NCI-H446 treated with DMSO at 0.1 percent for 48 hours (cell line): ENCODE measurements around the gene ARHGDIB.

ENCODE experiments used
- DNase-seq: peaks from one replicate; lab custom pipeline; 2025; lab: John Stamatoyannopoulos, UW

ARHGDIB gene

DNA sequence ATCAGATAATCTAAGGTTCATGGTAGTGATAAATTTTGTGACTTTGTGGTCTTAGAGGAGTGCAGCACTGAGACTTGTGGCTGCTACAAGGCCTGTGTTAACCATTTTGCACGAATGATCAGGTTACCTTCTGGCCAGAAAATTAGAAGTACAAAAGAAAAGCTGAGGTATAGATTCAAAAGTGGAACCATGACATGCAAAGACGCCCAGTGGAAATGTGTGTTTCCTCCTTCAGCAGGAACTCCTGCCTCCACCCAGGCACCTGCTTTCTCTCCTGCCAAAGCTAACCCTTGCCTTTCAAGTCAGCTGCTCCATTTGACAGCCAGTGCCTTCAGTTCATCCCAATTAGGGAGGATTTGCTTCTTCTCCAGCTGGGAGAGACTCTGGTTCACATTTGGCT, 21.6 kb upstream of the ARHGDIB start:
- DNase-seq: no peak

DNA sequence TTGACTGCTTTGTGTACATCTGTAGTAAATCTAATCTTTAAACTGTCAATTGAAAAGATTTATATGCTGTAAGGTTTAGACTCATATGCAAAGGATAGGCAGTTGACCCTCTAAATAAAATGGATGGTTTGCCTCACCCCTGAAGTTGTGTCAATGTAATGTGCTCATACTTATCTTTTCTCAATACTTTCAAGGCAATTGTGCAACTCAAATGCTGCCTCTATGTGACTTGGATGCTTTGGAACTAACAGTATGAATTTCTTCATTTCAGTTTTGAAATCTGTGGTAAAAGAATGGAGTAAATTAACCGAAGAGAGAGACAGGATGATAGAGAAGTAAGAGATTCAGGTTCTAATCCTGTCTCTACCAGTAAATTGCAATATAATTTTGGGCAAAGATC, 21.2 kb upstream of the ARHGDIB start:
- no peak for DNase-seq

DNA sequence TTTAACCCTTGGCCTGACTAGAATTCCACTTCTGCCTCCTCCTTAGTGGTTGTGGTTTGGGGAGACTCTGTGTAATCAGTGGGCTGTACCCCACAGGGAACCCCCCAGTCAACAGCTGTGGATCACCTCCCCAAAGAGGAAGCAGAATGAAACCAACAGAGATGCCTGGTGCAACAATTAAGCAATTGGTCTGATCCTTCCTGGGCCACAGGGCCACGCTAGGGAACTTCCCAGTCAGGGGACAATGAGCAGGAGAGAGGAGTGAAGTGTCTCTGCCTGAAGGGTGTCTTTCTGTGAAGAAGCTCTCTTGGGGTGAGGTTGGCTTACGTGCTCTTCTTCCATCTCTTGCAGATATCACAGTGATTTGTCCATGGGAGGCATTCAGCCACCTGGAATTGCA, 19.6 kb upstream of the ARHGDIB start:
- DNase-seq: no peak

DNA sequence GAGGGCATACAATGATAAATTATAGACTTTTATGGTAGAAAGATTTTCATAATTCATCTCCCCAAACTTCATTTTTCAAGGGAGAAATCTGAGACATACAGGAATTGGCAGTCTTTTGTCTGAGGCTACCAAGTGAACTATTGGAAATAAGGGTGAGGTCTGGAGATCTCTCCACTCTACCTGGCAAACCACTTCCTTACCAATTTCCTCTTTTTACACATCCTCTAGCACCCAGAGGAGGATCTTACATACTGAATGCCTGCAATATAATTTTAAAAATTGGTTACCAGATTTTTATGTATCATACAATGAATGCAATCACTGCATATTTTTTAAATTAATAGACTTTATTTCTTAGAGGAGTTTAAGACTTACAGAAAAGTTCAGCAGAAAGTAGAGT, 18.1 kb upstream of the ARHGDIB start:
- no peak for DNase-seq

DNA sequence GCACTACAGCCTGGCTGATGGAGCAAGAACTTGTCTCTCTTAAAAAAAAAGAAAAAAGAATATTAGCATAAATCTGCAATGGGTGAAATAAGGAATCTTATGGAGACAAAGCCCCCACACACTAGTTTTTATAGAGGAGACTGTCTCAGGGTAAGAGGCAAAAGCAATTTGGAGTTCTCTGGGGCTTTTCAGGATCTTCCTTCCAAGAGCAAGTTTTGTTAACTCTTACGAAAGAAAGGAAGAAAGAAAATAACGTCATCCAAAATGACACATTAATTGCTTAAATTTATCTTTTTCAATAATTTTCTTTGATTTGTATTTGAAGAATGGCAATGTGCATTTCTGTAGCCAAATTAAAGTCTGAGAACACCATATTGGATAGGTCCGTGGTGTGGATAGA, 15.3 kb upstream of the ARHGDIB start:
- no peak for DNase-seq

DNA sequence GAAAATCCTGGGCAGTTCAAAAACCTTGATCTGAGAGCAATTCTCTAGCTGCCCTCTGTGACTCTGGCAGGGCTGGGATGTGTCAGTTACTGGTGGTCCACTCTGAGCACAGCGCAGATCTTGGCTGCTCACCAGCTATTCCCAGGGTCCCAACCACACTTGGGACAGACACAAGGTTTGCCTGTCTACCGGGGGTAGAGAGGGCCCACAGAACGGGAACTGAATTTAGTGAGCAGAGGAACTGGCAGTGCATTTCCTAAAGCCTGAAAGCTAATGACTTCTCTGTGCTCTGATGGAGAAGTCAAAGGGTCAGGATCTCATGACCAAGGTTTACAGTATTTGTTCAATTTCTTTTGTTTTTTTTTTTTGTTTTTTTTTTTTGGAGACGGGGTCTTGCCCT, 14.1 kb upstream of the ARHGDIB start:
- DNase-seq: no peak

DNA sequence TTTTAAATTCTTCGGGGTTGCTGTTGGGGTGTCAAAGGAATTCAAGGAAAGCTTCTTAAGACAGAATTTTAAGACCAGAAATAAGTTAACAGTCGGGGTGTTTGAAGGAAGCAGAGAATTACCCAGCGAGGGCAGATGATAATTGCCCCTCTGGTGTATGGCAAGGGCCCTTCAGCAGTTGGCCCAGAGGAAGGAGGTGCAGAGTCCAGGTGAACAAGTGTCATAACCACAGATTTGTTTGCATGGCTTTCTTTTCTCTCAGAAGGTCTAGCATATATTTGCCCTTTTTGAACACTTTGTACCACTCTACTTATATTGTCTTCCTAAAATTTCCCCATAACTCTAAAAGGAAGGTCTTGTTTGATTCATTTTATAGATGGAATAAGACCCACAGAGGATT, 13.2 kb upstream of the ARHGDIB start:
- no peak for DNase-seq

DNA sequence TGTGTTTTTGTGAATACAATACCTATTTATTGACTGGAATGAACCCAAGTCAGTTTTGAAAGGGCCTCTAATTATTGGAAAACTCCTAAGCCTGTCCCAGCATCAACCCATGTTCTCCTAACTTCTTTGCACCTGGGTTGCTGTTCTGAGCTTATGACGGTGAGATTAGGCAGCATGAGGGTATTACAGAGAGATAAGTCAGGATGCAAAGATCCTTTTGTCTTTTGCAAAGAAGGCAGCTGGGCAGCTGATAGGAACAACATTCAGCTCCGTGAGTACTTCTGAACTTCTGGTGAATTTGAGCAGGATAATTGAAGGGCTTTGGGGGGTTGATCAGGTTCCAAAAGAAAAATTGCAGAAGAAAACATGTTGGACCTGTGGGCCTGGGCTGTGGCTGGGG, 11.4 kb upstream of the ARHGDIB start, which contains the start of gene PDE6H:
Gene PDE6H, plus strand, starts transcription at position 227 of the 400 bp plus-strand sequence. CDS start 4,971 bp downstream, outside the sequence.
- DNase-seq: no peak

DNA sequence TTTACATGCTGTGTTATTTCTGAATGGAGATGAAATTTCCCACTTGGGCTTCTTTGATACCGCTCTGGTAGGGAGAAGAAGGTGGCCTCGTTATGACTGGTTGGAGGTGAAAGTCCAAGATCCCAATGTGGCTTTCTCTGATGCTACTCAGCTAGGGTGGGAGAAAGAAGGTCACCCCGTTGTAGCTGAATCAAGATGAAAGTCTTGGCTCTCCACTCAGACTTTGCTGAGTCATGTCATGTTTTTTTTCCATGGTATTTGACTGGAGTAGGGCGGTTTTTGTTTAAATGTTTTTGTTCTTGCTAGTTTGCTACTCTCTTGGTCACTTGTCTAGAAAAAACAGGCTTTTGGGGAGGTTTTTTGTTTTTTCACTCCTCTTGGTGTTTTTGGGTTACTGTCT, 9.1 kb upstream of the ARHGDIB start:
- no peak for DNase-seq

DNA sequence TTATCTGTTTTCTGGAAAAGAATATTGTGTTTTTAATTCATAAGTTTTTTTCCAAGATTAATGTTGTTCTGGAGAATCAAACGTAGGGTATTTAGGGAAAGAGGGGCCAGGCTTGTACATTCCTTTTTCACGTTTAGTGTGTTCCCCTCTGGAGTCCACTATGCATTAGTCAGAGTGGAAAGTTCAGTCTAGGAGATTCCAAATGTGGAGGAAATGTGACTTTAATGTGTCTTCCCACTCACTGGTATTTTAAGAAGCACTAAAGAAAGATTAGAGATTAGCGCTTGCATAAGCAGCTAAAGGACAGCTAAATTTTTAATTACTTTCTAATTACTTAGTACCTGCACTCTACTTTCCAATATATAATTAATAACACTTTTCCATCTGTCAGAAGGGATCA, 7.1 kb upstream of the ARHGDIB start:
- no peak for DNase-seq

DNA sequence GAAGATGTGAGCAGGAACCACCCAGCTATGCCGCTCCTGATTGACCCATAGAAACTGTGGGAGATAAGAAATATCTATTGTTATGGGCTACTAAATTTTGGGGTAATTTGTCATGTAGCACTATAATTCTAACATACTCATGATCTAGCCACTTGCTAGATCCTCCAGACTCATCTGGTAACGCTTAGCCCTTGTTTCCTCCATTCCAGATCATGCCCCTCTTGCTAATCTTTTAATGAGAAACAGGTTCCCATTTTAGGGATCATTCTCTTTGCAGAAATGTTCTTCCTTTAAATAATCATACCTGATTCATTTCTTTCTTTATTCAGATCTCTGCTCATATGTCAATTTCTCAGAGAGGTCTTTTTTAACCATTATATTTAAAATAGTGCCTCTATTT, 3.8 kb upstream of the ARHGDIB start:
- no peak for DNase-seq

DNA sequence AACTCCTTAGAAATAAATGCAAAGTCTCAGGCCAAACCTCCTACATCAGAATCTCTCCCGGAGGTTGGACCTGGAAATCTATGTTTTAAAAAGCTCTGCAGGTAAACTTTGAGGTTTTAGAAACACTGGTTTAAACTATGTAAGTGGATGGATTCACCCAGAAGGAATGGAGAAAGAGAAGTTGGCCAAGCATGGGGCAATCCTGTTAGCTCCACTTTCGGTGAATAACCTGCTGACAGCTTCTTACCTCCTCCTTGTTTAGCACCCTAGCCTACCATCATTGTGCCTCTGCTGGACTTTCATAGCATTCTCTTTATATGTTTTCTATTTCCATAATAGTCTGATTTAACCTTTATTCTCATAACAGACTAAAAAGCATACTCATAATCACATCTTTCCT, 3.0 kb upstream of the ARHGDIB start:
- no peak for DNase-seq

DNA sequence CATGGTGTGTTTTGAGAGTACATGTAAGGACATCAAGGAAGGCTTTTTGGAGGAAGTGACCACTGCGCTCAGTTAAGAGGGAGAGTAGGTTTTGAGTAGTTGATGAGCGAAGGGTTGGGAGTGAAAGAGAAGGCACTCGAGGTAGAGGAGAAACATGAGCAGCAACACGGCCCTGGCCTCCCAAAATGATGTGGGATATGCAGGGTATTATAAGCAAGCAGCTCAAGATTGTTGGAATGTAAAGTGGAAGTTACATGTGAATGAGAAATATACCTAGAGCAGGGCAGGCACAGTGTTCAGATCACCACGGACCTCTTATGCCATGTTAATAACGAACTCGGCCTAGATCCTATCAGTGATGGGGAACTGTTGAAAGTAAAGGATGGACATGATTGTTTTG, 2.1 kb upstream of the ARHGDIB start:
- no peak for DNase-seq

DNA sequence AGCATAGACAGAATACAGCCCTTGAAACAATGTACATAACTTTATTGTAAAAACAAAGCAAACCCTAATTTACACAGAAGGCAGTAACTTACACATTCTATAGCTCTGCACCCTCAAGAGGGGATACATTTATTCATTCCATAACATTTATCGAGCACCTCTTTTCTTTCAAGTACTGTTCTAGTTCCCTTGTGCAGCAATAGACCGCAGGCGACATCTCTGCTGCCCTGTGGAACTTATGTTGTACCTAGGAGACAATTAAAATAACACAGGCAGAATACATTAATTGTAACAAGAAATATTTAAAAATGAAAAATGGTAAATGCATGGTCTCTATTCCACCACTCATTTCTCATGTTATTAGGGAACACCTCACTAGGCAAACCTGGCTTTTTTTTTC, 1.4 kb upstream of the ARHGDIB start:
- DNase-seq: no peak

DNA sequence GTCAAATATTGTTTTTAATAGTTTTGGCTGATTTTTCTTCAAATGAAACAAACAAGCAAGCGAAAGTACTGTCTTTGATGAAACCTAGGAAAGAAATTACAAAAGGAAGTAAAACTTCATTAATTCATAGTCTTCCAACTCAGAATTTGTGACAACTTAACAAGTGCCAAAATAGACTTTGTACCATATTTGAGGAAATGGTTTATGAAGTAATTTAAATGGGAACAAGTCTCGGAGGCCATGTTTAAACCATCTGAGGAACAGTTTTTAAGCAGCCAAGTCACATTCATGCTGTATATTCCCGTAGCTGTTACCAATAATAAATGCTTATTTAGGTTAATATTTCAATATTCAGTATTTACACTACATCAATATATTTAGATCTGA, 745 bp upstream of the ARHGDIB start:
- no peak for DNase-seq

DNA sequence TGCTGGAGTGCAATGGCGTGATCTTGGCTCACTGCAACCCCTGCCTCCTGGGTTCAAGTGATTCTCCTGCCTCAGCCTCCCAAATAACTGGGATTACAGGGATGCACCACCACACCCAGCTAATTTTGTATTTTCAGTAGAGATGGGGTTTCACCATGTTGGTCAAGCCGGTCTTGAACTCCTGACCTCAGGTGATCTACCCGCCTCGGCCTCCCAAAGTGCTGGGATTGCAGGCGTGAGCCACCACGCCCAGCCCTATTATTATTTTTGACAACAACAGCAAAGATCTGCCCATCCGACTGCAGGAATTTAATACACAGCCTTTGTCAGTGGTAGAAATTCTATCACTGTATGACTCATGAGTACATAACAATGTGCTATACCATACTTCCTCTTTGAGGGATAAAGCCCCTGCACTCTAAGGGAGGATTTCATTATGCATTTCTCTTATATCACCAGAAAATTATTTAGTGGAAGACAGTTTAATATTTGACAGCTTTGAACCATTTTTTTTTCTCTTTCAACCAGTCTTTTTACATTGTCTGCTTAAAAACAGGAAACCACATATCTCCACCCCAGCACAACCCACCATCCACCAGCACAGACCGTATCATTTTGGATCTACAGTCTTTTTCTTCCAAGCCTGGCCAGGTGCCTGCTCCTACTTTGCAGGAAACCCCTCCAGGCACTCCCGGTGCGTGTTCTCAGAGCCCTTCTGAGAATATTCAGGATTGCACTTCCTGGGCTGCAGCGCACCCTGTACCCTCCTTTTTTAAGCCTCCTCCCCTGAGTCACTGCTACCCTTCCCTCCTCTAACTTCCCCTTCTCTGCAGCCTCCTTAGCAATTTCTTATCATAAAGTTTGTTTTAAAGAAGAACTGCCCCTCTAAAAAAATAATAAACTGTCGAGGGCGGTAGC, 594 bp downstream of the ARHGDIB start:
- DNase-seq: no peak

DNA sequence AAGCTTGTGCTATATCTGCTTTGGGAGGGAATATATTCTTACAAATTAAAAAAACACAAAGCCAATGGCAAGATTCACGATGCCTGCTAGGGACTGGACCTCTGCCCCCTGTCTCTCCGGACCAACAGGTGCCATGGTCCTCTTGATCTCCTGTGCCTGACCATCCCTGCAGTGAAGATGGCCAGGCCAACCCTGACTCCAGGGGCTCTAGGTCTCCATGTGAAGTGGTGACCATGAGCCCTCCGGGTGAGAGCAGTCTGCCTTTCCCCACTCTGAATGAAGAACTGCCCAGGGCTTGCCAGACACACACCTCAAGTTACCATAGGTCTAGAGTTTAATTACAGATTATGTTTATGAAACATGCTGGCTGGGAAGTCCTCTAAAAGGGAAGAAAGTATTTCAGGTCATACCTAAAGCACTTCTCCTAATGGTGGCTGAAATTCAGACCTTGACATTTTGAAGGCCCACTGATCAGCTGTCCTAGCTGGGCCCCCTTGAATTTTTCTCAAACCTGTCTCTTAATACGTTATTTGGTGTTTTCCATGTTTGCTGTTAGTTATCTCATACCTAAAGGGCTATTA, 1.4 kb downstream of the ARHGDIB start:
- no peak for DNase-seq

DNA sequence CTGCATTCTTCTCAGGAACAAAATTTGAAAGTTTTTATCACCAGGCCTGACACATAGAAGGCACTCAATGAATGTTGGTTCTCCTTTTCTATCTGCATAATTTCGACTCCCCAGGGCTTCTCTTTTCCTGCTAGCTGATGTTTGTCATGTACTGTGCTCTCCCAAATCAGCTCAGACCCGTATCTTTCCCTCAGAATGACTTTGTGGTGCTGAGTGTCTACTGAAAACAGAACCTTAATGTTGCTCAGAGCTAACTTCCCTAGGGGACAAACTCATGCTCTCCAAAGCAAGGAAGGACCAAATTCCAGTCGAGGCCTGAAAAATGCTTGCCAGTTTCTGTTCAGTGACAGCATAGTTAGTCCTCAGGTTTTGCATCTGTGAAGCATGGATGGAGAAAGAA, 1.9 kb downstream of the ARHGDIB start:
- no peak for DNase-seq

DNA sequence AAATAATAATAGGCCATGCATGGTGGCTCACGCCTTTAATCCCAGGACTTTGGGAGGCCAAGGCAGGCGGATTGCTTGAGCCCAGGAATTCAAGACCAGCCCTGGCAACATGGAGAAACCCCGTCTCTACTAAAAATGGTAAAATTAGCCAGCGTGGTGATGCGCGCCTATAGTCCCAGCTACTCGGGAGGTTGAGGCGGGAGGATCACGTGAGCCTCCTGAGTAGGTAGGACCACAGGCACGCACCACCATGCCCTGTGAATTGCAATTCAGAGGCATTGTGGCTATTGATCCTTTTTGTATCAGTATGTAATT, 2.3 kb downstream of the ARHGDIB start:
- DNase-seq: no peak

DNA sequence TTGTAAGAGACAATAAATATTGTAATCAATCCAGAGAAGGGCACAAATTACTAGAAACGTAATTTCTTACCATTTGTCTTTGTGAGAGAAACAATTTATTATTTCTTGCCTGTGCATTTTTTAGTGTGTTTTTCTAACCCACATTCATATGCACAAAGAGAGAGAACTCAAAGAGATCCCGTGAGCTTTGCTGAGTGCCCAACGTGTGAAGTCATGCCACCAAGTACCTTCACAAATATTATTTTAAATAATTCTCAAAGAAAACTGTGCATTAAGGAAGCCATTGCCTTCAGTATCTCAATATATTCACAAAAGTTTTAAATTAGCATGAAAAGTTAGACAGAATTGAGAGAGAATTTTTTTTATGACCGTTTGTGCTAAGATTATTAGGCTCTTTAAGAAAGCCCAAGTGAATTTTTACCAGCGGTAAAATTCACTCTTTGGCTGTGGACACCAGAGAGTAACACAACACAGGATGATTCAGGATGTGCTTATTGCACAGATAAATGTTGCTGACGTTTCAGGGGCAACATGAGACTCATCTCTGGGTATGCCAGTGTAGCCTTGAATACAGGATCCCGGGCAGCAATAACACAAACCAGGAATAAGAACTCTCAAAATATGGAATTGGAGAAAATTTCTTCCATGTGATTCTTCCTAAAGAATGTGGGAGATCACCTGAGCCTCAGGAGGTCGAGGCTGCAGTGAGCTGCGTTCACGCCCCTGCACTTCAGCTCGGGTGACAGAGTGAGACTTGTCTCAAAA, 2.9 kb downstream of the ARHGDIB start:
- DNase-seq: no peak

DNA sequence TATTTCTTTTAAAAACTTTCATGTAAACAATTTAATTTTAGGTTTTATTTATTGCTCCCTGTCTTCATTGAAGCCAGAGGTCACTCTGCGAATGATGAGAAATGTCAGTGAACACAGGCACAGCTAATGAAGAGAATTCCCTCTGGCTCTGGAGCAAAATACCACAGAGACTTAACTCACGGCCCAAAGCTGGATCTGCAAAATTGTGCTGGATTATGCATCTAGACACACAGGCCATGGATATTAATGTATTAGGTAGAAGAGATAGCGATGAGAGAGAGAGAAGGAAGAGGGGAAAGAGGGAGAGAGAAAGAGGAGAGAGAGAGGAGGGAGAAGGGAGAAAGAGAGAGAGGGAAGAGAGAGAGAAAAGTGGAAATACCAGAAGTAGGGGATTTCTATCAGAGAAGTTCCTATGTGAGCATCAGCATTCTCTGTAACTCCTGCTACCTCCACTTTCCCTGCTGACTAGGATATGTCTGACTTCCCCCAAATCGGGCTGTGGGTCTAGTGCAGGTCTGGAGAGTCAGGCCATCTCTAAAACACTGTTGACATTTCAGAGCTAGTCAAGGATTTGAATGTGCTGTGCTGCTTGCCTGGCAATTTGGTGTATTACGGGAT, 3.7 kb downstream of the ARHGDIB start:
- no peak for DNase-seq

DNA sequence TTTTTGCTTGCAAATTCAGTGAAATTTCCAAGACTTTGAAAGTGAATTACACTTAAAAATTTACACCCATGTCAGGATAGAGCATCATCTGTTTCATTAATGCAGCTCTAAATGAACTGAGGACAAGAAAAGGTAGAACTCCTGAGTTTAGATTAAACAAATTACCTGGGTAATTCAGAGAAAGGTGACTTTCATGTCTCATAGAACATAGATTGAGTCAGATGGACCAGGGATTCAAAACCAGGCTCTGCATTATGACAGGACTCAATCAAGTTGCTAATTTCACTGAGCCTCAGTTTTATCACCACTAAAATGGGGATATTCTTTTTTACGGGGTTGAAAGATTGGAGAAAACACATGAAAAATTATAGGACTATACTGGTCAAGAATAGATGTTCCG, 4.5 kb downstream of the ARHGDIB start:
- no peak for DNase-seq
